CD4-positive, alpha-beta T cell treated with Interleukin-15 for 4 hours (primary cell): ENCODE data around the gene AZIN2.
"Not testable (repeated sequence)": the region's sequence is repeated elsewhere in the genome, so short reads cannot be mapped to it uniquely, and the experiment has no call there.

ENCODE experiments used
- DNase-seq: peaks from one replicate; pipeline ENCODE4 v3.0.0-alpha.2; 2020; ENCODE audit warnings: low spot score

AZIN2 gene

DNA sequence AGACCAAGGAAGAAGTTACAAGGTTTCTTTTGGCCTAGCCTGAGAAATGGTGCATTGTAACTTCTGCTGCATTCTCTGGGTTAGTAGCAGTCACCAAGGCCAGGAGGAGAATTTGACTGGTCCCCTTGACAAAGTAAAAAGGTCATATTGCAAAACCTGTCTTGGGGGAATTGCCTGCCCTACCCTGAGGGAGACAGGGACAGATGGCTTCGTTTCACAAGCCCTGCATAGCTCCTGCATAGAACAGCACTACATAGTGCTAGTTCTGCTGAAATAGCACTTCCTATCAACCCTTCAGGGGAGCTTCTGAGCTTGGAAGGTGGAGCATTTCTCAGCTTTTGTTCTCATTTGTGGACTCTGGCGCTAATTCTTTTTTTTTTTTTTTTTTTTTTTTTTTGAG, 23.9 kb upstream of the AZIN2 start:
- no peak for DNase-seq

GRCh38 chr1:33060579-33061083, 20.3 kb upstream of the AZIN2 start:
- no peak for DNase-seq

- no peak for DNase-seq
Measured at GRCh38 chr1:33061834-33062233, 19.1 kb upstream of the AZIN2 start.

GRCh38 chr1:33064284-33064683, 16.7 kb upstream of the AZIN2 start:
- DNase-seq = not testable (repeated sequence)

- no peak for DNase-seq
Measured at GRCh38 chr1:33065301-33065700, 15.7 kb upstream of the AZIN2 start.

- not testable (repeated sequence) for DNase-seq
Measured at GRCh38 chr1:33066477-33066876, 14.5 kb upstream of the AZIN2 start.

- DNase-seq = not testable (repeated sequence)
Measured at GRCh38 chr1:33068108-33068507, 12.8 kb upstream of the AZIN2 start.

DNA sequence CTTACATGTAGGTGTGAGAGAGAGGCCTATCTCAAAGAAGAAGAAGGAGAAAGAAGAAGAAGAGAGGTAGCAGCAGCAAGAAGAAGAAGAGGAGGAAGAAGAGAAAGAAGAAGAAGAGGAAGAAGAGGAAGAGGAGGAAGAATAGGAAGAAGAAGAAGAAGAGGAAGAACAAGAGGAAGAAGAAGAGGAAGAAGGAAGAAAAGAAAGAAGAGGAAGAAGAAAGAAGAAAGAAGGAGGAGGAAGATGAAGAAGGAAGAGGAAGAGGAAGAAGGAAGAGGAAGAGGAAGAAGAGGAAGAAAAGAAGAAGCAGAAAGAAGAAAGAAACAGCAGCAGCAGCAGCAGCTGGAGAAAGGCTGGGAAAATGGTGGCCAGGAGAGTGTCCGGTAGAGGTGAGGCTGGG, 10.3 kb upstream of the AZIN2 start:
- no peak for DNase-seq

DNA sequence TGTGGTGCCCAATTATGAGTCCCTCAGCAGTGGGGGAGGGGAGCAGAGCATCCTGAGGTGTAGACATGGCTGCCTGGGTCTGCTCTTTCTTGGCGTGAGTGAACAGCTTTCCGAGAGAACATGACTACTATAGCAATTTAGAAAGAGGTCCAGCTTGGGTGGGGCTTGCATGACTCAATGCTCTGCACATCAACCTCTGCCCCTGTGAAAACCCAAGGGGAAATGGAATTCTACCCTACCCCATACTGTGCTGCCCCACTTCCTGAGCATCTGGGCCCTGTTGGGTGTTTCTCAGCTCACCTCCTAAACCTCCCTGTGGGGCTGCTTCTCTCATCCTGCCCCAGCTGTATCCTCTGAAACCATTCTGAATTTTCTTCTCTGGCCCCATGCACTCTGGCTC, 8.2 kb upstream of the AZIN2 start:
- no peak for DNase-seq

GRCh38 chr1:33074193-33074945, 6.6 kb upstream of the AZIN2 start:
- no peak for DNase-seq

DNA sequence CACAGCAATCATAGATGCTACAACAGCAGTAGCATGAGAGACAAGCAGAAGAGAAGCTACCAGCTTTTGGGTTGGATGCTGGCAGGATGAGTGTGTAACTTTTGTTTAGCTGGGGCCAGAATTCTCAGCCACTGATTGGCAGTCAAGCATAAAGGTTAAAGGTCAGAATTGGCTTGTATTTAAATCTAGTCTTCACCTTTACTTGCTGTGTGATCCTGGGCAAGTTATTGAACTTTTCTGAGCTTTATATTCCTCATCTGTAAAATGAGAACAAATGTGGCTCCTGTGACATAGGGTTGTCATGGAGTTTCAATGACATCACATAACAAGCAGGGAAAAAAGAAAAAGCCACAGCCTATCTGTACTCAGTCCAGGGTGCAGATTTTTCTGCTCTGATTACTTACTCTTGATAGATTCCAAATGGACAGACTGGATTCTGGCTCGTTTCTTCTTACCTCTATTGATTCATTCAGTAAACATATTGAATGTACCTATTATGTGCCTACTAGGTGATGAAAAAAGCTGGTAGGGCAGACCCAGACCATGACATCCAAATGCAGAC, 2.8 kb upstream of the AZIN2 start:
- no peak for DNase-seq

DNA sequence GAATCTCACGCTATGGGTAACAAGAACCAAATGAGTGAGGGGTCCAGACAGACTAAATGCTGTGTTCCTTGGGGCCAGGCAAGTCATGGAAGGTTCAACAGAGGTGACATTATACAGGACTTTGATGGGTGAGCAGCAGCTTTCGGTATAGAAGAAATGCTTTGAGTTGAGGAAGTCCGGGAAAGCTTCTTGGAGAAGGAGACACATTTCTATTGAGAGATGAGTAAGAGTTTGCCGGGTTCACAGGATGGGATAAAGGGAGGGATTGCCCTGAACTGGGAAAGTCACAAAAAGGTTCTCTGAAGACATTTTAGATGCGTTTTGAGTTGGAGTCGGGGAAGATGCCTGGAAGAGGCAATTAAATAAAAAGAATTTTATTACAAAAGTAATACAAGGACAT, 580 bp upstream of the AZIN2 start:
- DNase-seq = no peak

DNA sequence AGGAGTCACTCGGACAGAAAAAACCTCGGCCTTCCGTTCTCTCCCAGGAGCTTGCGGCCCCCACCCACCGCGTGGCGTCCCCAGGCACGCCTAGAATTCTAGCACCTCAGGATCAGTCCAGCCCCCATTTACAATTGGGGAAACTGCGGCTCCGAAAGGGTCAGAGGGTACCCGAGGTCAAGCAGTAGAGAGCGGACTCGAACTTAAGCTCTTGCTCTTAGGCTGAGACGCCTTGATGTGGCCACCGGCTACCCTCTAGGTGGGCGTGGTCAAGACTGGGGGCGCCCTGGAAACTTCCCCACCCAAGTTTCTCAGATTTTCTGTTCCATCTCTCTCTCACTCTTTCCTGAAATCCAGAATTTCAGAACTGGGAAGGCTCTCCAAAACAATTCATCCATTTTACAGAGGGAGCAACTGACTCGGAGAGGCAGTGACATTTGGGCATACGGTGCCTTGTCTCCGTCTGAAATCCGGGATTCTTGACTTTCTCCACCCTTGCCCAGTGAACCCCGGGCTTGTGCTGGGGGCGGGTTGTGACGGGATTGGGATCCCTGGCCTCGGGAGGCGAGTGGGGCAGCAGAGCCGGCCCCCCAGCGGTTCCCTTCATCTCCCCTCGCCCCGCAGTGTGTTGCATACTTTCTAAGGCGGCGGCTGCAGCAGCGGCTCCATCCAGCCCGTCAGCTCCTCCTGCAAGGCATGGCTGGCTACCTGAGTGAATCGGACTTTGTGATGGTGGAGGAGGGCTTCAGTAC, 777 bp downstream of the AZIN2 start:
- no peak for DNase-seq

GRCh38 chr1:33082575-33083108, 1.7 kb downstream of the AZIN2 start:
- no peak for DNase-seq

DNA sequence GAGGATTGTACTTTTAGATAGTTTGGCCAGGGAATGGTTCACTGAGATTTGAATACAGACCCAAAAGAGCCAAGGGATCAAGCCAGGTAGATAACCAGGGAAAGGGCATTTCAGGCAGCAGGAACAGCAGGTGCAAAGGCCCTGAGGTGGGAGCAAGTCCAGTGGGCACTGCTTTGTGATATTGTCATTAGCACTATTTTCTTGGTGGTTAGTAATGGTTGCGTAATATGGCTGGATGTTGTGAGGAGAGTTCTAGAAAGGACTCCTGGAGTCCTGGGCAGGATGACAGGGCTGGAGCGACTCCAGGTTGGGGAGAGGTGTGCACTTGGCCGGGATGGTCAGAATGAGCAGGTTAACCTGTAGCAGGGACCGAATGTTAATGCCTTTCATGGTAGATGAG, 4.4 kb downstream of the AZIN2 start:
- DNase-seq = no peak

DNA sequence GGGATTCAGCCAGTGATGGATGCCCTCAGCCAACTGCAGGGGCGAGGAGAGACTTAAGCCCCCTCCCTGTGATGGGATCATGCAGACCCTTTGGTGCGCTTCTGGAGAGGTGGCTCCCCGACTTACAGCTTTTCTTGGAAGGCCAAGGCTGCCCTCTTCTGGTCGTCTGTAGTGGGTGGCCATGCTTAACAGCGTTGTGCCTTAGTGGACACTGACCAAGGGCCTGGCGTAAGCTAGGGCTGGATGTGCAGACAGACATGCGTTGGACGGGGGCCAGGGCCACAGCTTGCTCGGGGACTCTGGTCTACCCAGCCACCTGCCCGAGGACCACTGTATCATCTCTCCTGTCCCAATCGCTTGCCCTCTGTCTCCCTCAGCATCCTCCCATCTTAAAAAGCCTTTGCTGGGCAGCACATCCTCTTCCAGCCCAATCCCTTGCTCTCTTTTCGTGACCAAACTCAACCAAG, 5.5 kb downstream of the AZIN2 start:
- peak; percentile 28 for DNase-seq

- DNase-seq = no peak
Measured at GRCh38 chr1:33087677-33088076, 6.7 kb downstream of the AZIN2 start.

GRCh38 chr1:33088119-33088906, 7.4 kb downstream of the AZIN2 start:
- no peak for DNase-seq

DNA sequence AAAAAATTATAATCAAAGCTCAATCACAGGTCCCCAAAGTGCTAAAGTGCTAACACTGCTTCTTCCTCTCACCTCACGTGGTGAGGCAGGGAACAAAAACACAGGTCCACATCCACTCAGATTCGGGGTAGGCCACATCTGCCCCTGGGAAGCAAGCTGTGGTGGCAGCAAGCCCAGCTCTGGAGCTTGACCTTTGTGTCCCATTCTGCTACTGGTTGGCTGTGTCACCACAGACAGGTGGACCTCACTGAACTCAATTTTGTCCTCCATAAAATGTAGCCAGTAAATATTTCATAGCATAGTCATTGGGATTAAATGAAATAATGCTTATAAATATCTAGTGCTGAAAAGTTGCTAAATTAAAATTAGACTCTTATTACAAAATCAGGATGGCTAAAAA, 8.5 kb downstream of the AZIN2 start:
- no peak for DNase-seq

GRCh38 chr1:33092438-33092837, 11.5 kb downstream of the AZIN2 start:
- no peak for DNase-seq

GRCh38 chr1:33093004-33093403, 12.1 kb downstream of the AZIN2 start:
- no peak for DNase-seq

- DNase-seq = no peak
Measured at GRCh38 chr1:33094486-33094885, 13.5 kb downstream of the AZIN2 start.
